ENCODE results near the gene DMAP1. TPM values are rescaled to one million over a fixed set of nuclear protein-coding genes. Genes with fewer than 3 reads are reported as not detected.

The DMAP1 gene
- total RNA-seq, 6 experiments from 2014 or later: 16.2 to 27.8 (median 23.3) TPM

GRCh38 chr1:44220755-44221154 is 7.5 kb downstream of the DMAP1 start:
- H3K36me3 ChIP-seq: peaks cover 0 to 34% (median 12%) of the 10 kb centered on the region in 4 donors
- intact Hi-C loops (cut with DNase I): loop anchor here in 1 of 2 donors (10.0 kb wide), 1 partner anchor 104 kb away; no protein-coding TSS in a partner anchor
- no peaks in the 10 kb centered on the region for H3K4me1 ChIP-seq
- 73% methylated on average over 4 of the region's 10 CpGs for WGBS (ENCODE audit: insufficient coverage, low coverage, low lambda C conversion rate, missing lambda C conversion rate)
- H3K27ac ChIP-seq: no peak overlapping the region
- DNase-seq (no peak), ATAC-seq (no peak)
- H3K4me3 ChIP-seq: no peak overlapping the region
- no peaks in the 10 kb centered on the region for H3K27me3 ChIP-seq
- TF ChIP-seq POLR2A (IDR thresholded peaks at IDR 0.05): no peak
- TF ChIP-seq, protein P1, sequence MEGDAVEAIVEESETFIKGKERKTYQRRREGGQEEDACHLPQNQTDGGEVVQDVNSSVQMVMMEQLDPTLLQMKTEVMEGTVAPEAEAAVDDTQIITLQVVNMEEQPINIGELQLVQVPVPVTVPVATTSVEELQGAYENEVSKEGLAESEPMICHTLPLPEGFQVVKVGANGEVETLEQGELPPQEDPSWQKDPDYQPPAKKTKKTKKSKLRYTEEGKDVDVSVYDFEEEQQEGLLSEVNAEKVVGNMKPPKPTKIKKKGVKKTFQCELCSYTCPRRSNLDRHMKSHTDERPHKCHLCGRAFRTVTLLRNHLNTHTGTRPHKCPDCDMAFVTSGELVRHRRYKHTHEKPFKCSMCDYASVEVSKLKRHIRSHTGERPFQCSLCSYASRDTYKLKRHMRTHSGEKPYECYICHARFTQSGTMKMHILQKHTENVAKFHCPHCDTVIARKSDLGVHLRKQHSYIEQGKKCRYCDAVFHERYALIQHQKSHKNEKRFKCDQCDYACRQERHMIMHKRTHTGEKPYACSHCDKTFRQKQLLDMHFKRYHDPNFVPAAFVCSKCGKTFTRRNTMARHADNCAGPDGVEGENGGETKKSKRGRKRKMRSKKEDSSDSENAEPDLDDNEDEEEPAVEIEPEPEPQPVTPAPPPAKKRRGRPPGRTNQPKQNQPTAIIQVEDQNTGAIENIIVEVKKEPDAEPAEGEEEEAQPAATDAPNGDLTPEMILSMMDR (IDR thresholded peaks at IDR 0.05): no peak
- no peaks in the 10 kb centered on the region for H3K9me3 ChIP-seq

- H3K4me3 ChIP-seq: no peak overlapping the region
- intact Hi-C loops (cut with DNase I): loop anchor here in 1 of 2 donors (10.0 kb wide), 1 partner anchor 103 kb away; no protein-coding TSS in a partner anchor
- DNase-seq (no peak), ATAC-seq (no peak)
- WGBS (ENCODE audit: insufficient coverage, low coverage, low lambda C conversion rate, missing lambda C conversion rate): 96% methylated on average over 14 of the region's 23 CpGs
- no peaks in the 10 kb centered on the region for H3K4me1 ChIP-seq
- no peaks in the 10 kb centered on the region for H3K27me3 ChIP-seq
- TF ChIP-seq POLR2A (IDR thresholded peaks at IDR 0.05): no peak
- H3K27ac ChIP-seq: no peak overlapping the region
- no peaks in the 10 kb centered on the region for H3K9me3 ChIP-seq
- H3K36me3 ChIP-seq: peaks cover 0 to 28% (median 11%) of the 10 kb centered on the region in 4 donors
These were observed 8.5 kb downstream of the DMAP1 start for GRCh38 chr1:44221769-44222168.

DNA sequence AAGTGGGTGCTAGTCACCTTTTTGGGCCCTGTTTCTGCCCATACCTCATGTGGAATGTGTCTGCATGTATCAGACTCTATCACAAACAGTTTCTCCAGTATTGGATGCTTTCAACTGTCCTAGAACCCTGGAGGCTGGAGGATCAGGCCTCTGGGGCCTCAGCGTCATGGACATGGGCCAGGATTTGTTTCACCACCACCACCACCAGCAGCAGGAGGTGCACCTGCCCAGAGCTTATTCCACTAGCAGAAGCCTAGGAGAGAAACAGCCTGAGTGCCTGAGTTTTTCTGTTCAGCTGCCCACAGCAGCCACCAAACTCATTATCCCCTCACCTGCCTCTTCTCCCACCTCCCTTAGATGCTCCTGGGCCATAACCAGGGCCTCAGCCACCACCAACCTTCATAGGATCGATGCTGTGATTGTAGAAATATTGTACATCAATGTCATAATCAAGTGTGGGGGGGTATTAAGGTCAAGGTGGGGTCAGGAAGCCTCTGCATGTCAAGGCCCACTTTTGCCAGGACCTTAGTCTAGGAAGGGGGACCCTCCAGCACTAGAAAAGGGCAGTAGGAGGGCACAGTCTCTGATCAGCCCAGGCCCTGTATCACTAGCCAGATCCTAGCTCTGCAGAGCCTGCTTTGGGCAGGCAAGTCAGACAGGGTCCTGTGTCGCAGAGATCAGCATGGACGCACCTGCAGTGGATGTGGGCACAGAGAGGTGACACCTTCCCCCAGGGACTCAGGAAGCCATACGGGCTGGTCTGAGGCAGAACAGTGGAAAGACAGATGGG is 9.3 kb downstream of the DMAP1 start:
- intact Hi-C loops (cut with DNase I): loop anchor here in 1 of 2 donors (10.0 kb wide), 1 partner anchor 102 kb away; no protein-coding TSS in a partner anchor
- H3K36me3 ChIP-seq: peaks cover 0 to 28% (median 11%) of the 10 kb centered on the region in 4 donors
- TF ChIP-seq, protein P1 (IDR thresholded peaks at IDR 0.05): no peak
- no peak for TF ChIP-seq POLR2A (IDR thresholded peaks at IDR 0.05)
- no peak overlapping the region for H3K4me3 ChIP-seq
- no peak overlapping the region for H3K27ac ChIP-seq
- DNase-seq (no peak), ATAC-seq (peak in 2 of 4 donors; percentile 12 to 18)
- H3K27me3 ChIP-seq: no peaks in the 10 kb centered on the region
- no peaks in the 10 kb centered on the region for H3K9me3 ChIP-seq
- H3K4me1 ChIP-seq: no peaks in the 10 kb centered on the region
- 58% methylated on average over 2 of the region's 5 CpGs for WGBS (ENCODE audit: insufficient coverage, low coverage, low lambda C conversion rate, missing lambda C conversion rate)

DNA sequence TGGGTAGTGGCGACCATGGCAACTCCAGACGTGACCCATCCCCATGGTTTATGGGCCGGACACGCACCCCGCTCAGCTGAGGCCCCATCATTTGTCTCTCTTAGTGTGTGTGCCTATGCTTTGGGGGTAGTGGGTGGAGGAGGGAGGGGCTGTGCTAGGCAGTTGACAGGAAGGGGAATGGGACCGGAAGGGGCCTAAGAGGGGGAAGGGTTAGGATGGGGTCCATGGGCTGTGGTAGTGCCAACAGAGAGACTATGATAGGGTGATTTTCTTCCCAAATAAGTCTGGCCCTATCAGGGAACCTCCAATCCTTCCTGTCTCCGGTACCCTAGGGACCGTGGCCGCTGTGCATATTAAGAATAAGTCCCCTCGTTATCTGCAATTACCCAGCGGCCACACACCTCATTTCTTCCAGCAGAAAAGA is 9.9 kb downstream of the DMAP1 start:
- H3K27ac ChIP-seq: no peak overlapping the region
- peaks cover 0 to 27% (median 11%) of the 10 kb centered on the region in 4 donors for H3K36me3 ChIP-seq
- WGBS (ENCODE audit: insufficient coverage, low coverage, low lambda C conversion rate, missing lambda C conversion rate): no CpG with 5 or more reads among the region's 11 CpGs
- TF ChIP-seq POLR2A (IDR thresholded peaks at IDR 0.05): no peak
- TF ChIP-seq, protein P1 (IDR thresholded peaks at IDR 0.05): no peak
- intact Hi-C loops (cut with DNase I): loop anchor here in 1 of 2 donors (10.0 kb wide), 1 partner anchor 102 kb away; no protein-coding TSS in a partner anchor
- ATAC-seq (no peak), DNase-seq (no peak)
- H3K4me3 ChIP-seq: no peak overlapping the region
- no peaks in the 10 kb centered on the region for H3K9me3 ChIP-seq
- no peaks in the 10 kb centered on the region for H3K4me1 ChIP-seq
- no peaks in the 10 kb centered on the region for H3K27me3 ChIP-seq

GRCh38 chr1:44225761-44226160 is 12.5 kb downstream of the DMAP1 start:
- H3K36me3 ChIP-seq: peaks cover 0 to 6% (median 1%) of the 10 kb centered on the region in 4 donors
- no peaks in the 10 kb centered on the region for H3K4me1 ChIP-seq
- no peaks in the 10 kb centered on the region for H3K9me3 ChIP-seq
- ATAC-seq: no peak
- no peak for DNase-seq
- TF ChIP-seq POLR2A (IDR thresholded peaks at IDR 0.05): no peak
- WGBS (ENCODE audit: insufficient coverage, low coverage, low lambda C conversion rate, missing lambda C conversion rate): 83% methylated on average over 2 of the region's 2 CpGs
- intact Hi-C loops (cut with DNase I): loop anchor here in 1 of 2 donors (10.0 kb wide), 1 partner anchor 99 kb away; no protein-coding TSS in a partner anchor
- no peak overlapping the region for H3K27ac ChIP-seq
- H3K4me3 ChIP-seq: no peak overlapping the region
- no peaks in the 10 kb centered on the region for H3K27me3 ChIP-seq

All from right lobe of liver (tissue), 6 donors.